Ureter (tissue), 1 donor: ENCODE data around the gene GON4L. TPM values are rescaled to one million over a fixed set of nuclear protein-coding genes. Genes with fewer than 3 reads are reported as not detected.
"Not testable (repeated sequence)": the region's sequence is repeated elsewhere in the genome, so short reads cannot be mapped to it uniquely, and the experiment has no call there.

Experiments used
- DNase-seq: peaks from one replicate; pipeline ENCODE4 v3.0.0-alpha.2; 2020; ENCODE audit warnings: low spot score
- total RNA-seq: library from RNA; stranded (reverse); gene quantifications from one replicate; pipeline ENCODE4 v1.2.4, GENCODE V29; 2023
- donor health status: DM: yes; HTN: yes; CAD: no.

GON4L gene, protein sequence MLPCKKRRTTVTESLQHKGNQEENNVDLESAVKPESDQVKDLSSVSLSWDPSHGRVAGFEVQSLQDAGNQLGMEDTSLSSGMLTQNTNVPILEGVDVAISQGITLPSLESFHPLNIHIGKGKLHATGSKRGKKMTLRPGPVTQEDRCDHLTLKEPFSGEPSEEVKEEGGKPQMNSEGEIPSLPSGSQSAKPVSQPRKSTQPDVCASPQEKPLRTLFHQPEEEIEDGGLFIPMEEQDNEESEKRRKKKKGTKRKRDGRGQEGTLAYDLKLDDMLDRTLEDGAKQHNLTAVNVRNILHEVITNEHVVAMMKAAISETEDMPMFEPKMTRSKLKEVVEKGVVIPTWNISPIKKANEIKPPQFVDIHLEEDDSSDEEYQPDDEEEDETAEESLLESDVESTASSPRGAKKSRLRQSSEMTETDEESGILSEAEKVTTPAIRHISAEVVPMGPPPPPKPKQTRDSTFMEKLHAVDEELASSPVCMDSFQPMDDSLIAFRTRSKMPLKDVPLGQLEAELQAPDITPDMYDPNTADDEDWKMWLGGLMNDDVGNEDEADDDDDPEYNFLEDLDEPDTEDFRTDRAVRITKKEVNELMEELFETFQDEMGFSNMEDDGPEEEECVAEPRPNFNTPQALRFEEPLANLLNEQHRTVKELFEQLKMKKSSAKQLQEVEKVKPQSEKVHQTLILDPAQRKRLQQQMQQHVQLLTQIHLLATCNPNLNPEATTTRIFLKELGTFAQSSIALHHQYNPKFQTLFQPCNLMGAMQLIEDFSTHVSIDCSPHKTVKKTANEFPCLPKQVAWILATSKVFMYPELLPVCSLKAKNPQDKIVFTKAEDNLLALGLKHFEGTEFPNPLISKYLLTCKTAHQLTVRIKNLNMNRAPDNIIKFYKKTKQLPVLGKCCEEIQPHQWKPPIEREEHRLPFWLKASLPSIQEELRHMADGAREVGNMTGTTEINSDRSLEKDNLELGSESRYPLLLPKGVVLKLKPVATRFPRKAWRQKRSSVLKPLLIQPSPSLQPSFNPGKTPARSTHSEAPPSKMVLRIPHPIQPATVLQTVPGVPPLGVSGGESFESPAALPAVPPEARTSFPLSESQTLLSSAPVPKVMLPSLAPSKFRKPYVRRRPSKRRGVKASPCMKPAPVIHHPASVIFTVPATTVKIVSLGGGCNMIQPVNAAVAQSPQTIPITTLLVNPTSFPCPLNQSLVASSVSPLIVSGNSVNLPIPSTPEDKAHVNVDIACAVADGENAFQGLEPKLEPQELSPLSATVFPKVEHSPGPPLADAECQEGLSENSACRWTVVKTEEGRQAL (N-terminal part only)
- total RNA-seq: 82.9 TPM

DNA sequence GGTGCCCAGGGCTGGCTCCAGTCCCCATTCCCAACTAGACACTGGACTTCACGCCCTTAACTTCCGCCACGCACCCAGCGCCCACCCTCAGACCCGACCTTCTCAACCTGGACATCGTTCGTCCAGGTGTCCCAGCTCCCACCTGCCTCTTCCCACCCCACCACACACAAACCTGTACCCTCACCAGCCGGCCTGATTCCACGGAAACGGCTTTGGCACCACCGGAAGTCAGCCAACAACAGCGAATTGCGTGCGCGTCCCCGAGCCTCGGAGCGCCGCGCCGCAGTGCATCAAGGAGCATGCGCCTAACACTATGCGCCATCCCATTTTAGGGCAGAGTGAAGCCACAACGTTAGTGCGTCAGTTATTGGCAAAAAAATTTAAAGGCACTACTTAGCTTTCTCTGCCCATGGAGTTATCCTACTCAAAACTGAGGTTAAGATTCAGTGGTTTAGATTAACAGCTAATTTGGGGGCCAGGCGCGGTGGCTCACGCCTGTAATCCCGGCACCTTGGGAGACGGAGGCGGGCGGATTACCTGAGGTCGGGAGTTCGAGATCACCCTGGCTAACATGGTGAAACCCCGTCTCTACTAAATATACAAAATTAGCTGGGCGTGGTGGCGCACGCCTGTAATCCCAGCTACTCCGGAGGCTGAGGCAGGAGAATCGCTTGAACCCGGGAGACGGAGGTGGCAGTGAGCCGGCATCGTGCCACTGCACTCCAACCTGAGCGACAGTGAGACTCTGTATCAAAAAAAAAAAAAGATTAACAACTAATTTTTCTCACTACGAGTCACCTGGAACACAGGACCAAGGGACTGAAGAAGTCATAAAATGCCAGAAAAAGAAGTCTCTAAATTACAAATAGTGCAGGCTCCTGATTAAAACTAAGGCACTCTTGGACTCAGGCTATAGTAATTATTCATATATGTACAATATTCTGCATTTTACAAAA is at the start of gene GON4L:
Gene GON4L, minus strand, starts transcription at position 240 of the 956 bp plus-strand sequence. CDS start 3,434 bp downstream, outside the sequence.
- DNase-seq: peak; percentile 92

DNA sequence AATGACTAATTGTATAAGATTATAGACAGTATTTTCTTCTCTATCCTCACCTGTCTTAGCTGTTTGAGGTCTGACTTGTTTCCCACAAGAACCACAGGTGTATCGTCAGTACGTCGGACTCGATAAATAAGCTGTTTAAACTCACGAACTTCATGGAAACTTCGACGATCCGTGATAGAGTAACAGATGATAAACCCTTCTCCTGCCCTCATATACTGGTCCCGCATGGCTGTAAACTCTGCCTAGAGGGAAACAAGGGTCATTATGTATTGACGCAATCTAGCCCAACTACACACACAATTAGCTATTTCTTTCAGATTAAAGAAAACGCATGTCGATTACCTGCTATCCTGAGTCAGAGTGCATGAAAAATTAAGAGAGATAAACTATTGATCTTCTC is 47.2 kb upstream of the GON4L start:
- no peak for DNase-seq

DNA sequence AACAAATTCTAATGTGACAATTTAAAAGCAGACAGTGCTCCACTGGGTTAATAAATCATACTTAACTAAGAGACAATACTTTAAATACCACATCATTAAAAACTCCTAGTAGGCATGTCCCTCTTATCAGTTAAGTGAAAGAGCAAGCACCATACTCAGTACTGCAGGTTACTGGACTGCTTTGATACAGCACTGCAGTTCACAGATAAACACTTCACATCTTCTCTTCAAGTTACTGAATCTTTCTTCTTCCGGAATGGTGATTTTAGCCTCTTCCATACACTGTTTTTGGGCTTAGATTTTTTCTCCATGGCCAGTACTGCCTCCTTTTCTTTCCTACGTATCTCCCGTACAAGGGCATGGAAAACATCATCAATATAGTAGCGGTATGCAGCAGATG is 43.1 kb upstream of the GON4L start:
- no peak for DNase-seq

DNA sequence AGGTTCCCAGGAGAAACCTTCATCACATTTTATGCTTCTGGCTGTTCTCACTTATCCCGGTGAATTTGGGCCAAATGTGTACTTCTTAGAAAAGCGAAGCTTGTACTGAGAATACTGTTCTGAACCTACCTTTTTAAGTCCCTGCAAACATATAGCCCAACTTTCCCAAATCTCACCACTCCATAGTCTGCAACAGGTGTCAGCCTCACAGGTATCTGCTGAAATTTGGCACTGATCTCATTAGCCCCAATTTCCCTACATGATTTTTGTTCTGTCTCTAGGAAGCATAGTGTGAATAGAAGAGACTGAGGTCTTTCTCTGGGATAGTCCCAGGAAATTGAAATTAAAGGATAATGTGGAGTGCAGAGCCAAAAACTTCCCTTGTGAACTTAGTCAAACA is 42.7 kb upstream of the GON4L start:
- no peak for DNase-seq

DNA sequence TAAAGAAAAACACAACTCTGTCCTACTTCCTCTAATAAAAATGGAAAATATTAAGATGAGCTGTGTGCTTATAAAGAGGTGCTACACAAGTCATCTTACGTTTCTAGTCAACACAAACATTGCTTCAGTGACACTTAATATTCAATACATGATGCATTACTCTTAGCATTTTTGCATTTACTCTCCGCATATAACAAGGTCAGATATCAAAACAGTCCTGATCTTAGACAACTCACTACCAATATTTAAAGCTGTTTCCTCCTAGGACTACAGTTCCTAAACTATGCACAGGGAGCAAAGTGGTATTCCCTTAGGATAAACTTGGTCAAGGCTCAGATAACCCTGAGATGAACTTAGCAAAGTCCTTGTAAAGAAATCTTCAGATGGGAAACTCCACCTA is 41.9 kb upstream of the GON4L start:
- DNase-seq: no peak

DNA sequence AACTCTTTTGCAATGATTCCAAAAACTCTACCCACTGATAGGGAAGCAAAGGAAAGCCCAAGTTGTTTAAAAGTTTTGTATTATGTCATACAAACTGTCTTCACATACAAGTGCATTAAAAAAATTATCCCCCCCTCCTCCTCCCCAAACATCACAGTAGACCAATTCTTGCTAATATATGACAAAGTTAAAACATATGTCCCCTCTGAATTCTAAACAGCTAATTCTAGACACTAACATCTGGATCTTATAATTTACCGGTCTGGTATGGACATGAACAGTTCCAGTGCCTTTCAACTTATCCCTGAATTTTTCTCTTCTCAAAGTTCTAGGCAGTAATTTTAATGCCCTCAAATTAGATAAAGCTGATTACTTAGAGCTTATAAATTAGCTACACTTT is 40.7 kb upstream of the GON4L start:
- DNase-seq: no peak

DNA sequence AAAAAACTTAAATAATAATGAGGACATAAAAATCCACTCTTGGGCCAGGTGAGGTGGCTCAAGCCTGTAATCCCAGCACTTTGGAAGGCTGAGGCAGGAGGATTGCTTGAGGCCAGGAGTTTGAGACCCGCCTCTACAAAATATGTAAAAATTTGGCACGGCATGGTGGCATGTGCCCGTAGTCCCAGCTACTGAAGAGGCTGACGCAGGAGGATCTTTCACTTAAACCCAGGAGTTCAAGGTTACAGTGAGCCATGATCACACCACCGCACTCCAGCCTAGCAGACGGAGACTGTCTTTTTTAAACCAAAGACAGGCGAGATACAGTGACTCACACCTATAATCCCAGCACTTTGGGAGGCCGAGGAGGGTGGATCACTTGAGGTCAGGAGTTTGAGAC is 39.5 kb upstream of the GON4L start:
- DNase-seq: not testable (repeated sequence)

DNA sequence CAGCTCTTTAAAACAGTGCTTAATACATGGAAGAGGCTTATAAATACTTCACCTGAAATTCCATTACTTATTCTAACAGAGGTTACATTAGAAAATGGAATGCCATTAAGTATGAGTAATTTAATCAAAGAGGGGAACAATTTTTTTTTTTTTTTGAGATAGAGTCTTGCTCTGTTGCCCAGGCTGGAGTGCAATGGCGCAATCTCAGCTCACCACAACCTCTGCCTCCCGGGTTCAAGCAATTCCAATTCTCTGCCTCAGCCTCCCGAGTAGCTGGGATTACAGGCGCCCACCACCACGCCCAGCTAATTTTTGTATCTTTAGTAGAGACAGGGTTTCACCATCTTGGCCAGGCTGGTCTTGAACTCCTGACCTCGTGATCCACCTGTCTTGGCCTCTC is 38.6 kb upstream of the GON4L start:
- not testable (repeated sequence) for DNase-seq

DNA sequence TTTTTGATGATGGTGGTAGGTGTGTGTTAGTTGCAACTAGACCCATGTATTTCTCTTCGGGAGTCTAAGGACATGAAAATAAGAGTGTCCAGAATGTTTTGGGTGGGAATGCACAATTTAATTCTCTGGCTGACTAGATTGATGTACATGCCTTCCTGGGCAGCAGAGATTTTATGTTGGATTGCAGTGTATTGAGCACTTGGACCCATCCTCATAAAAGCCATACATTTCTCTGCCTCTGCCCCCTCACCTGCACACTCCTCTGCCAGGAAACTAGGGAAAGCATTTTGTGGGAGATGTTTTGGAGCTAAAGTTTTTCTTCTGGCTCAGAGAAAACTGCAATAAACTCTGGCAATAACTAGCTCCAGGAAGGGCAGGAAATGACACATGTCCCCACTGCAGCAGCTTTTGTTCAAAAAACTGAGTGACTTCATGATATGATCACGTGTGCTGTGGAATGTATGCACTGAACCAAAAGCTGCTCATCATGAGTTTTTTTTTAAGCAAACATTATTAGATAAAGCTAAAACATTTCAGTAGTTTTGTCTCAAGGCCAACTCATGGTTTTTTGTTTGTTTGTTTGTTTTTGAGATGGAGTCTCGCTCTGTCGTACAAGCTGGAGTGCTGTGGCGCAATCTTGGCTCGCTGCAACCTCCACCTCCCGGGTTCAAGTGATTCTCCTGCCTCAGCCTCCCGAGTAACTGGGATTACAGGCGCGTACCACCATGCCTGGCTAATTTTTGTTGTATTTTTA is 36.6 kb upstream of the GON4L start:
- peak; percentile 46 for DNase-seq

DNA sequence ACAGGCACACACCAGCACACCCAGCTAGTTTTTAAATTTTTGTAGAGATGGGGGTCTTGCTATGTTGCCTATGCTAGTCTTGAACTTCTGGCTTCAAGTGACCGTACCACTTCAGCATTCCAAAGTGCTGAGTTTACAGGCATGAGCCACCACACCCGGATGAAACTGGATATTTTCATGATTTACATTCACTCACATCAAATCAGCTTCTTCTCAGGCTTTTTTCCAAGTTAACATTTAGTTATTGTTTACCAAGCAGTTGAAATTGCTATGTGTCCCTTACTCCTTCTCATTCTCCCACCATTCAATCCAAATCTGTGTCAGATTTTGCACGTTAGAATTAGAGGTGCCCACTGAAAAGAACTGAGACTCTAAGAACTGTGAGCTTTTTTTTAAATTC is 35.8 kb upstream of the GON4L start:
- DNase-seq: no peak

DNA sequence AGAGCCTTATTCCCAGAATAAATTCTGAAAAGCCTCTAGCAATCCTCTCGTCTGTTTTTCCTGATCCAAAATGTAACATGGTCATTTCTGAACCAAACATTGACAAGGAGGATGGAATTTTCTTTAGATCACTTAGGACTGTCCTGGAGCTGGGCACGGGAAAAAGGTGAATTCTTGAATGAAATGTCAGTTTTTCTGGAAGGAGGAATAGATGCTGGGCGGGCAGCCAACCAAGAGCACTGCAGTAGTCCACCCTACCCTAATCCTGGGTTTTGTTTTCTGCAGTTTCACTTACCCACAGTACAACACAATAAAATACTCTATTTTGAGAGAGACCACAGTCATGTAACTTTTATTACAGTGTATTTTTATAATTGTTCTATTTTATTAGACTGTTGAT is 33.2 kb upstream of the GON4L start:
- no peak for DNase-seq

DNA sequence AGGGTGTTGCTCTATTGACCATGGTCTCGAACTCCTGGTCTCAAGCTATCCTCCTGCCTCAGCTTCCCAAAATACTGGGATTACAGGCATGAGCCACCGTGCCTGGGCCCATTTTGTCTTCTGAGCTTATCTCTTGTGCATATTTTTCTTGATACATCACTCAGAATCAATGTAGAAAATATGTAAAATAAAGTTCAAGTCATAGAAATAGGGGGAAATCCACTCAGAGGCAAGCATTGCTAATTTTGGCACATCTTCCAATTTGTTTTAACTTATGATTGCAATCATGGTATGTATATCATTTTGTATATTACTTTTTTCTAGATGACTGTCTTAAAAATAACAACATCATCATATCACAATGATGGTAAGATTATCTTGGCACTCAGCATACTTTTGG is 32.6 kb upstream of the GON4L start:
- no peak for DNase-seq

DNA sequence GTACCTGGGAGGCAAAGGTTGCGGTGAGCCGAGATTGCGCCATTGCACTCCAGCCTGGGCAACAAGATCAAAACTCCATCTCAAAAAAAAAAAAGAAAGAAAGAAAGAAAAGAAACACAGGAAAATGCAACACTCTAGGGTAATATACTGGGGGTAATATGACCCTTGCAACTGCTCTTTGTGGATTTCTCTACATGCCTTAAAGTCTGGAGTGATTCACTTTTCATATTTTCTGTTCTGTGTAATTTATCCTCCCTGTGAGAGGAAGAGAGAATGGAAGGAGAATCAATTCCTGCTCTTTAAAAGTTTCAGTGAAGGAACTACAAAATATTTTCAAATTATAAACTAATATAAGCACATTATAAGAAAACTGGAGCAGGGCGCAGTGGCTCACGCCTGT is 31.5 kb upstream of the GON4L start:
- no peak for DNase-seq

DNA sequence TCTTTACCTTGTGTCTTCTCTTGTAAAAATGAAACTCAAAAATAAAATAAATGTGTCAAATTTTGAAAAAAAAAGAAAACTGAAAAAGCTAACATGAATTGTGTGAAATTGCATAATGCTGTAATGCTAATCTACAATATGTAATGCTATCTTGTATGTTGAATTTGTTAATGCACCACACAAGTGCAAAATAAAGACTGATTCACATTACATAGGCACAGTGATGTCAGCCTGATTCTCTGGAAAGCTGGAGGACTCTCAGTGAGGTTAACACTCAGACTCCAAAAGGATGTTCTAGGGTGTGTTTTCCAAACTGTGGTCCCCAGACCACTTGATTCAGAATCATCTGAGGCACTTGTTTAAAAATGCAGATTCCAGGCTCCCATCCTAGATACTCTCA is 28.0 kb upstream of the GON4L start:
- DNase-seq: no peak

DNA sequence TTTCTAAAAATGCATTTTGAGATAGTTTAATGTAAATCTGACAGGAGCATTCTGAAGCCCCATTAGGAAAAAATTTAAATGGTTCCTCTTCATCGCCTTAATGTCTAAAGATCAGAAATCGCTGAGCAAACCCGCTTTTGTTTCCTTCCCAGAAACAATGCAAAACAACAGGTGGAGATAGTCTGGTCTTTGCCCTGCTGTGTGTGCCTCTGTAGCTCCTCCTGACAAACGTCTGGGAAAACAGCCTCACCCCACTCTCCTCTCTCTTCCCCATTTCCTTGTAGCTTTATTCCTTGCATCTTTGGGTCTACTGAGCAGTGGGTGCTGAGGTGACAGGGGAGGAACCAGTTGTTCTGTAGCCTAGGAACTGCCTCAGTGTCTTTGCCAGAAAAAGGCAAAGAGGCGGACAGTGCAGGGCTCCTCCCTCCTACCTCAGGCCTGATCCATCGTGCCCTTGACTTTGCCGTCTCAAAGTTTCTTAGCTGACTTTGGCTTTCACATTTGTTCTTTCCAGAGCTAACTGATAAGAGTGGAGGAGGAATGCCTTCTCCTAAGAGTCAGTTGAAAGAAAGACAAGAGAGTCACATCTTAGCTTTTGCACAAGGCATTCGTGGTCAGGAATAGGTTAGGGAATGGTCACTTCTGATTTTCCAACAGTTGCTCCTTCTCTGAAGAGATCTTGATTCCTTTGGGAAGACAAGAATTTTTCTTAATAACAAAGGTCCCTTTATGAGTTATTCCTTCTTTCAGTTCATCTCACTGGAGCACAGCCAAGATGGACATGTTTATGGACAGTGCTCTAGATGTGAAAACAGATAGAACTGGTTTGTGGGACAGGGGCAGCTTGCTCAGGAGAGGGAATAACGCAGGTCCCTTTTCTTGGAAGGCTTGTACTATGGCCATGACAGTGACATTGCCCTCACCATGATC is 27.3 kb upstream of the GON4L start:
- DNase-seq: no peak

DNA sequence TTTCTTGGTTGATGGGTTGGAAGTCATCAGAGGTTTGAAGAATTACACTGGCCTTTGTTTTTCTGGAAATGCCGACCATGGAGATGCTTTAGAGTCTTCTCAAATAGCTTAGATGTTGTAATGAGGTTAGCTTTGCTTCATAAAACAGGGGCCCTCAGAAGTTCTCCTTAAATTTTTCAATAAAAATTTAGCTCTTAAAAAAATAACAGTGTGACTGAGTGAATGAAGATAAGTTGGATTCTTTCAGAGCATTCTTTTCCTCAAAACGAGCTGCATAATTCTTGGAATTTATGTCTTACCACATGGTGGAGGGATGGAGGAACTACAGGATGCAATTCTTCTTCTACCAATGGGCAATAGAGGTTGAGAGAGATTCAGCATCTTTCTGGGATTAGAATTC is 25.8 kb upstream of the GON4L start:
- no peak for DNase-seq

DNA sequence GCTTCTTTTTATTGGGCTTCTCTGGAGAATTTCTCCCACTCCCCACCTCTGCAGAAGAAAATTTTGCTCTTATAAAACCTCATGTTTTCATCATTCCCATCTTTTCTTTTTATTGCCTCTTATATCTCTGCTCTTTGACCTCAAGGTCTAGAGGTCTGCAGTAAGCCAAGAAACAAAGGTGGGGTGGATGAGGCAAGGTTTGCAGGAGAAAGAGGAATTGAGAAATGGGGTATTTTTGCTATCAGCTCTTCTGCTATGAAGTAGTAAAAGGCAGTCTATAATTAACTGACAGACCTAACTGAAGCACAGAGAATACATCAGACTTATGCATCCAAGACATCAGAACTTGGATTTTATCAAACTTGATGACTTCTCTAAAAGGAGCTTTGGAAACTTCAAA is 25.2 kb upstream of the GON4L start:
- DNase-seq: no peak

DNA sequence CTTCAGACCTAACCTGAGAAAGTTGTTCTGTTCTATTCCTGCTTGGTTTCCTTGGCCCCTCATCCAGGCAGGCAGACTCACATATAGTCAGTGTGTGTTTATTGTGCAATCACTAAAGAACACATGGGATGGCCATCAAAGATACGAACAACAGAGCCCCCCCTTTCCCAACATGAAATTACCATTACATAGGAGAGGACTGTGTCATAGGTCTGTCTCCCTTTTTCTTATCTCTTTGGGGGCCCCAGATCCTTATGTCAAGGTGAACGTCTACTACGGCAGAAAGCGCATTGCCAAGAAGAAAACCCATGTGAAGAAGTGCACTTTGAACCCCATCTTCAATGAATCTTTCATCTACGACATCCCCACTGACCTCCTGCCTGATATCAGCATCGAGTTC is 23.9 kb upstream of the GON4L start:
- DNase-seq: no peak

DNA sequence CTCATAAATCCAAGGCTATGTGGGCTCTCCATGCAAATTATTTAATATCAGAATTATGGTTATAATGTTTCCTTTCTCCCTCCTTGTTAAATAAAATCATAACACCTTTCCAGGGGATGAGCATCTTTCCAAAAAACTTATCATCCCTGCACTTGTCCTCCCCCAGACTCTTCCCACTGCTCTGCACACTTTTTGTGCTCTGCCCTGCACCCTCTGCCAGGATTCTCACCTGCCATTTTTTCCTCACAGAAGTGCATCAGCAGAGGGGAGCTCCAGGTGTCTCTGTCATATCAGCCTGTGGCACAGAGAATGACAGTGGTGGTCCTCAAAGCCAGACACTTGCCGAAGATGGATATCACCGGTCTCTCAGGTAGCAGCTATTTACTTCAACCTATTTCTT is 23.2 kb upstream of the GON4L start:
- DNase-seq: no peak
